GM12878 (cell line): ENCODE results near the gene TNNT3. TPM values are rescaled to one million over a fixed set of nuclear protein-coding genes. Genes with fewer than 3 reads are reported as not detected.

Source experiments
- ATAC-seq: fragments of 200-7000 bp; cut with Tn5 transposase; 3 replicates; pipeline ENCODE4 v1.9.1; 2020; ENCODE audit warnings: mild to moderate bottlenecking, moderate library complexity
- BruUV-seq: library from RNA; stranded (reverse); fragments of 400-500 nt; replicated peaks from 2 replicates; lab custom pipeline; 2021; lab: Mats Ljungman, UMichigan
- CTCF ChIA-PET: fragments of 300-600 bp; sonication (Branson Sonifier 250); formaldehyde crosslinking; extraction: SDS; loops from one replicate; lab custom pipeline; 2021; ENCODE audit warnings: inconsistent platforms; lab: Yijun Ruan, JAX
- POLR2A ChIA-PET: fragments of 350-600 bp; formaldehyde crosslinking; extraction: SDS; loops from one replicate; lab custom pipeline; 2021; ENCODE audit warnings: inconsistent platforms; lab: Charles Lee
- RAD21 ChIA-PET: fragments of 300-600 bp; sonication (Branson Sonifier 250); formaldehyde crosslinking; loops from one replicate; lab custom pipeline; 2023; ENCODE audit warnings: antibody characterized with exemption; ENCODE audit not compliant: unreplicated experiment; lab: Charles Lee
- SMC1A ChIA-PET: fragments of 300-600 bp; sonication (Branson Sonifier 250); formaldehyde crosslinking; loops from one replicate; lab custom pipeline; 2023; ENCODE audit not compliant: unreplicated experiment, uncharacterized antibody; lab: Charles Lee
- DNase-seq: peaks from one replicate; pipeline ENCODE4 v3.0.0-alpha.2; 2011; ENCODE audit warnings: low read depth, low spot score
- FAIRE-seq: peaks from 3 replicates; lab custom pipeline; 2011; peaks lifted over from hg19 to GRCh38; lab: Jason Lieb, UNC
- H2AFZ ChIP-seq: 2 replicates; pipeline ENCODE4 v1.6.0; 2011; ENCODE audit warnings: low read depth, low read length, control low read depth; ENCODE audit not compliant: control insufficient read depth
- H3K27ac ChIP-seq: 2 replicates; pipeline ENCODE4 v1.5.1; 2011; ENCODE audit warnings: control low read depth; ENCODE audit not compliant: control insufficient read depth, insufficient read depth
- H3K27me3 ChIP-seq, 2 experiments: replicated peaks in 1 of 2; 2 replicates each; pipeline versions ENCODE4 v1.6.0 to v1.6.1; 2011; ENCODE audit warnings: low read length in 1 of 2; ENCODE audit not compliant: control insufficient read depth in 2 of 2, insufficient read depth in 2 of 2
- H3K36me3 ChIP-seq, 2 experiments: 2 replicates each; pipeline ENCODE4 v1.5.1; 2011; ENCODE audit warnings: low read length in 1 of 2; ENCODE audit not compliant: control insufficient read depth in 2 of 2, insufficient read depth in 2 of 2
- H3K4me1 ChIP-seq: 2 replicates; pipeline ENCODE4 v1.6.1; 2011; ENCODE audit warnings: mild to moderate bottlenecking, low read length, moderate library complexity, mixed read lengths; ENCODE audit not compliant: control insufficient read depth, insufficient read depth
- H3K4me2 ChIP-seq: 2 replicates; pipeline ENCODE4 v1.6.0; 2011; ENCODE audit warnings: control low read depth; ENCODE audit not compliant: control insufficient read depth, insufficient read depth
- H3K4me3 ChIP-seq: fragments of 200-600 bp; sonication (generic); 2 replicates; pipeline ENCODE4 v1.5.1; 2016
- H3K79me2 ChIP-seq: 2 replicates; pipeline ENCODE4 v1.6.0; 2011; ENCODE audit warnings: low read length; ENCODE audit not compliant: control insufficient read depth, insufficient read depth
- H3K9ac ChIP-seq: 2 replicates; pipeline ENCODE4 v1.8.0; 2011; ENCODE audit warnings: low read length, control low read depth, mixed read lengths; ENCODE audit not compliant: control insufficient read depth, insufficient read depth
- H3K9me3 ChIP-seq: replicated peaks from 3 replicates; pipeline ENCODE4 v1.5.1; 2011; ENCODE audit warnings: mild to moderate bottlenecking, low read length; ENCODE audit not compliant: control insufficient read depth, insufficient read depth
- H4K20me1 ChIP-seq: 2 replicates; pipeline ENCODE4 v1.6.0; 2011; ENCODE audit not compliant: control insufficient read depth, insufficient read depth
- ETV6 ChIP-seq, 2 experiments: fragments of 450-650 bp in 1 of 2; IDR thresholded peaks in 1 of 2; conservative IDR thresholded peaks in 1 of 2; 2 replicates each; pipeline ENCODE4 v1.6.1; 2014; ENCODE audit warnings: antibody characterized with exemption in 1 of 2, borderline replicate concordance in 1 of 2, low read depth in 1 of 2, mild to moderate bottlenecking in 1 of 2, moderate library complexity in 1 of 2
- RAD51 ChIP-seq: fragments of 450-650 bp; IDR thresholded peaks from 2 replicates; pipeline ENCODE4 v1.6.1; 2016; ENCODE audit warnings: moderate library complexity, mild to moderate bottlenecking, inconsistent platforms
- RB1 ChIP-seq: fragments of 450-650 bp; formaldehyde crosslinking; IDR thresholded peaks from 2 replicates; pipeline ENCODE4 v1.6.1; 2017; ENCODE audit warnings: mild to moderate bottlenecking, borderline replicate concordance
- TARDBP ChIP-seq: IDR thresholded peaks from 2 replicates; pipeline ENCODE4 v1.6.1; 2016; ENCODE audit warnings: borderline replicate concordance
- ZNF217 ChIP-seq: fragments of 450-650 bp; IDR thresholded peaks from 2 replicates; pipeline ENCODE4 v1.6.1; 2017; ENCODE audit warnings: antibody characterized with exemption, mild to moderate bottlenecking
- WGBS: methylation state at CpG from one replicate; pipeline ENCODE4 v1.1.6; 2016; ENCODE audit warnings: low lambda C conversion rate; ENCODE audit not compliant: insufficient replicate concordance, insufficient coverage; ENCODE audit errors: missing lambda C conversion rate; 5-methylcytosine and 5-hydroxymethylcytosine counted together
- in situ Hi-C: fragments of 300-500 bp; cut with MboI; formaldehyde crosslinking; loops from 9 replicates; pipeline ENCODE4 v1.14.3; 2018; ENCODE audit warnings: mixed read lengths
- intact Hi-C: fragments of 100-400 bp; cut with micrococcal nuclease; formaldehyde crosslinking; loops from one replicate; pipeline ENCODE4 v1.14.2; 2022; ENCODE audit not compliant: unreplicated experiment
- polyA plus RNA-seq, 11 experiments: library from polyadenylated mRNA; depleted of rRNA in 4 of 11; unstranded in 6 of 11; stranded (reverse) in 5 of 11; fragments of >200 nt; fragmentation: Nextera tagmentation in 4 of 11; fragmentation: Illumina TruSeq in 1 of 11; extraction: Ambion mirVana in 4 of 11; extraction: Trizol in 1 of 11; gene quantifications; 1 replicate in 1 of 11; 2 replicates in 10 of 11; pipeline versions ENCODE4 v1.2.1 to v1.2.3, GENCODE V29; 2011 to 2016; ENCODE audit warnings: inconsistent platforms in 2 of 11, missing spikeins in 2 of 11, low read depth in 1 of 11
- total RNA-seq, 4 experiments: library from RNA; depleted of rRNA in 3 of 4; stranded (reverse); fragments of >200 nt in 3 of 4; fragmentation: Illumina TruSeq in 1 of 4; extraction: Trizol in 1 of 4; gene quantifications; 2 replicates each; pipeline versions ENCODE4 v1.2.1 to v1.2.3, GENCODE V29; 2013 to 2021
- TF ChIP-seq, protein P1 (sequence below), 3 experiments: IDR thresholded peaks in 2 of 3; conservative IDR thresholded peaks in 1 of 3; 2 replicates each; pipeline ENCODE4 v1.5.1; 2011; ENCODE audit warnings: low read depth in 3 of 3, low read length in 3 of 3, mild to moderate bottlenecking in 3 of 3, control low read depth in 2 of 3, moderate library complexity in 2 of 3, inconsistent platforms in 1 of 3, mixed read lengths in 1 of 3; ENCODE audit not compliant: control insufficient read depth in 2 of 3, insufficient read depth in 1 of 3; ENCODE audit errors: extremely low read depth in 1 of 3

The TNNT3 gene
- total and polyA plus RNA-seq, 10 of the 15 experiments (the other 5 are each of a cell fraction or from before 2014, with no cell fraction given) = 0.40 to 0.50 TPM; not detected in 8

DNA sequence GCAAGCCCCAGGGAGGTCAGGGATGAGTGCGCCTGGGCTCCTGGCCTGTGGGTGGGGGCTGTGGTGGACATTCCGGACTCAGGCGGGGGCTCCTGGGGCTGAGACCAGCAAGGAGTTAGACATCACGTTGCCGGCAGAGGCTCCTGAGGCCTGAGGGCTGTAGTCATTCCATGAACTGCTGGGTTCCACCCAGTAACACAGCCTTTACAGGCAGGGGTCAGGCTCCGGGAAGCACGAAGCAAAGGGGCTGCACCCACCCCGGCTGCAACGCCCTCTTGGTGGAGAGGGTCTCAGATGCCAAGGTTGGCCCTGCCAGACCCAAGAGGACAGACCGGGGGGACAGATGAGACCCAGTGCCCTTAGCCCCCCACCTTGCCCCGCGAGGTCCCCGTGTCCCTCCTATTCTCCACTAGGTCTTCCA is 9.0 kb downstream of the TNNT3 start:
- Histone ChIP-seq H2AFZ (no peak overlapping the region), H3K4me2 (no peak overlapping the region), H3K4me3 (no peak overlapping the region), H3K9me3 (no peaks in the 10 kb centered on the region), H4K20me1 (no peaks in the 10 kb centered on the region), H3K36me3 (no peaks in the 10 kb centered on the region), H3K27ac (no peak overlapping the region), H3K9ac (no peak overlapping the region), H3K4me1 (no peaks in the 10 kb centered on the region), H3K27me3 (no peaks in the 10 kb centered on the region; a peak in 2 of 4 replicates), H3K79me2 (no peaks in the 10 kb centered on the region)
- no peak for TF ChIP-seq TARDBP
- TF ChIP-seq, protein P1, sequence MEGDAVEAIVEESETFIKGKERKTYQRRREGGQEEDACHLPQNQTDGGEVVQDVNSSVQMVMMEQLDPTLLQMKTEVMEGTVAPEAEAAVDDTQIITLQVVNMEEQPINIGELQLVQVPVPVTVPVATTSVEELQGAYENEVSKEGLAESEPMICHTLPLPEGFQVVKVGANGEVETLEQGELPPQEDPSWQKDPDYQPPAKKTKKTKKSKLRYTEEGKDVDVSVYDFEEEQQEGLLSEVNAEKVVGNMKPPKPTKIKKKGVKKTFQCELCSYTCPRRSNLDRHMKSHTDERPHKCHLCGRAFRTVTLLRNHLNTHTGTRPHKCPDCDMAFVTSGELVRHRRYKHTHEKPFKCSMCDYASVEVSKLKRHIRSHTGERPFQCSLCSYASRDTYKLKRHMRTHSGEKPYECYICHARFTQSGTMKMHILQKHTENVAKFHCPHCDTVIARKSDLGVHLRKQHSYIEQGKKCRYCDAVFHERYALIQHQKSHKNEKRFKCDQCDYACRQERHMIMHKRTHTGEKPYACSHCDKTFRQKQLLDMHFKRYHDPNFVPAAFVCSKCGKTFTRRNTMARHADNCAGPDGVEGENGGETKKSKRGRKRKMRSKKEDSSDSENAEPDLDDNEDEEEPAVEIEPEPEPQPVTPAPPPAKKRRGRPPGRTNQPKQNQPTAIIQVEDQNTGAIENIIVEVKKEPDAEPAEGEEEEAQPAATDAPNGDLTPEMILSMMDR (IDR thresholded peaks at IDR 0.05 in 2 of 3, conservative IDR thresholded peaks at IDR 0.05 in 1 of 3; ENCODE audit: control insufficient read depth in 2 of 3, extremely low read depth in 1 of 3, insufficient read depth in 1 of 3, low read depth in 3 of 3, low read length in 3 of 3) = no peak
- TF ChIP-seq ETV6 (conservative IDR thresholded peaks at IDR 0.05 in 1 of 2, IDR thresholded peaks at IDR 0.05 in 1 of 2; ENCODE audit: borderline replicate concordance in 1 of 2, low read depth in 1 of 2) = no peak
- no peak for TF ChIP-seq ZNF217
- no peak for TF ChIP-seq RAD51
- TF ChIP-seq RB1 = no peak
- FAIRE-seq = no peak
- intact Hi-C loops = no loop called here
- 36% methylated on average over 13 of the region's 13 CpGs for WGBS
- DNase-seq = no peak
- RAD21 ChIA-PET = no interaction called here
- SMC1A ChIA-PET = no interaction called here
- BruUV-seq = no TSS peak
- CTCF ChIA-PET = no interaction called here
- ATAC-seq = no peak
- POLR2A ChIA-PET = no interaction called here
- in situ Hi-C loops = no loop called here
